ENCODE measurements around the gene PLEKHH2.

Gene PLEKHH2

DNA sequence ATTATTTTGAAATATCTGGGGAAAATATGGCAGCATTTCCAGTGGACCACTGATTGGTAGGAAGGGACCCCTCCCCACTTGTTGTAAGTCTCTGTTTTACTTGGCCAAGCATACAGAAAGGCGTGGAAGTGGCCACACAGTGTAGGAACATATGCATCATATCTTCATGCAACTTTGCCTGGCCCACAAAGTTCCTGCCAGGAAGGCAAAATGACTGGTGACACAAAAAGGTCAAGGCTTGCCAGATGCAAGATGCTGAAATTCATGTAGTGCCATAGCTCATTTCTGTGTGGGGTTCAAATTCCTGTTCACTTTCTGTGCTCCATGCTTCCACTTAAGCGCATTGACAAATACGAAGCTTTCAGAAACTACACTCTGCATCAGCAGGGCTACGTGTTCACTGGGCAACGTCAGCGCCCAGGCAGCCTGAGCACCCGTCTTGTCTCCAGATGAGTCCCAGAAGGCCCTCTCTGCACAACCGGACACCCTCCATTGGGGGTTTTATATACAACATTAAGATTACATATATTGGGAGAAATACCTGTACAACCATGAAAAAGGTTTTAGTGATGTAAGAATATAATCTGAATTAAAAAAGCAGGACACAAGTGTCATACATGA is 140.4 kb downstream of the PLEKHH2 start:
- H3K36me3 ChIP-seq (ENCODE audit: insufficient read depth, low read length), result no peaks in the 10 kb centered on the region; the same call in 1 of the 2 replicates
- H3K9me3 ChIP-seq (ENCODE audit: control insufficient read depth, insufficient read depth, low read length), result no peaks in the 10 kb centered on the region
- no peak overlapping the region for H3K9ac ChIP-seq (ENCODE audit: low read depth, low read length)
- H3K4me1 ChIP-seq (ENCODE audit: insufficient read depth, low read length), result no peaks in the 10 kb centered on the region

DNA sequence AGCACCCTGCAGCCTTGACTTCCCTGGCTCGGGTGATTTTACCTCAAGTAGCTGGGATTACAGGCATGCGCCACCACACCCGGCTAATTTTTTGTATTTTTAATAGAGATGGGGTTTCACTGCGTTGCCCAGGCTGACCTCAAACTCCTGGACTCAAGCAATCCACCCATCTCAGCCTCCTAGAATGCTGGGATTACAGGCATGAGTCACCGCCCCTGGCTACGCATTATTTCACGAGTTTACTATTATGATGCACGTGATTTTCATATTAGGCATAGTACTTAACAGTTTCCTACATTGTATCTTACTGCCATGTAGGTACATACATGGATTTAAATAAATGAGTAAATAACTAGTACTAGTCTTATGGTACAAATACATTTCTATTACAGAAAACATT is 141.2 kb downstream of the PLEKHH2 start:
- H3K9me3 ChIP-seq (ENCODE audit: control insufficient read depth, insufficient read depth, low read length), result no peaks in the 10 kb centered on the region
- no peak overlapping the region for H3K9ac ChIP-seq (ENCODE audit: low read depth, low read length)
- H3K4me1 ChIP-seq (ENCODE audit: insufficient read depth, low read length), result no peaks in the 10 kb centered on the region
- no peaks in the 10 kb centered on the region; the same call in 1 of the 2 replicates for H3K36me3 ChIP-seq (ENCODE audit: insufficient read depth, low read length)

DNA sequence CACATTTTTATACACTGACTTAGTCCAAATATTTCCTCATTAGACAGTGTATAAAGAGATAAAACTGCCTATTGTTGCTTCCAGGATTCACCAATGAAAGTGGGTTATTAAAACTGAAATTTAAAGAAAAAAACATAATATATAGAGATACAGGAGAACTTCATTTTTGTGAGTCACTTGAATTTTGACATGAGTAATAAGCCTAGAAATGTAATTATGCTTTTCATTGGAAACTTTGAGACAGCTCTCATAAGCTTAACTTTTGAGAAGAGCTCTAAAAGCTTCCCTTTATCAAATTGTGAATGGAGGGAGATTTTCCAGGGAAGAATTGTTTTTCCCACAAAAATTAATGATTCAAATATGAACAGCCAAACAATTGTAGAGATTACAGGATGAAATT is 150.8 kb downstream of the PLEKHH2 start:
- no peak overlapping the region for H3K9ac ChIP-seq (ENCODE audit: low read depth, low read length)
- H3K4me1 ChIP-seq (ENCODE audit: insufficient read depth, low read length), result no peaks in the 10 kb centered on the region
- no peaks in the 10 kb centered on the region for H3K36me3 ChIP-seq (ENCODE audit: insufficient read depth, low read length)
- no peaks in the 10 kb centered on the region for H3K9me3 ChIP-seq (ENCODE audit: control insufficient read depth, insufficient read depth, low read length)

DNA sequence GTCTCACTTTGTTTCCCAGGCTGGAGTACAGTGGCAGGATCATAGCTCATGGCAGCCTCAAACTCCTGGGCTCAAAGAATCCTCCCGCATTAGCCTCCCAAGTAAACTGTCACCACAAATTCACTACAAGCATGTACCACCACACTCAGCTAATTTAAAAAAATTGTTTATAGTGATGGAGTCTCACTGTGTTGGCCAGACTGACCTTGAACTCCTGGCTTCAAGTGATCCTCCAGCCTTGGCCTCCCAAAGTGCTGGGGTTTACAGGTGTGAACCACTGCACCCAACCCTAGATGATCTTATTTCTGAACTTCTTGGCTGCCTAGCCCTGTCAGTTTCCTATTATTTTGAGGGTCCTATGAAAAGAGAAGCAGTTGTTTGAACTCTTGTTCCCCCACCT is 151.6 kb downstream of the PLEKHH2 start:
- Histone ChIP-seq H3K9me3 (ENCODE audit: control insufficient read depth, insufficient read depth, low read length) (no peaks in the 10 kb centered on the region), H3K4me1 (ENCODE audit: insufficient read depth, low read length) (no peaks in the 10 kb centered on the region), H3K9ac (ENCODE audit: low read depth, low read length) (no peak overlapping the region), H3K36me3 (ENCODE audit: insufficient read depth, low read length) (no peaks in the 10 kb centered on the region)

DNA sequence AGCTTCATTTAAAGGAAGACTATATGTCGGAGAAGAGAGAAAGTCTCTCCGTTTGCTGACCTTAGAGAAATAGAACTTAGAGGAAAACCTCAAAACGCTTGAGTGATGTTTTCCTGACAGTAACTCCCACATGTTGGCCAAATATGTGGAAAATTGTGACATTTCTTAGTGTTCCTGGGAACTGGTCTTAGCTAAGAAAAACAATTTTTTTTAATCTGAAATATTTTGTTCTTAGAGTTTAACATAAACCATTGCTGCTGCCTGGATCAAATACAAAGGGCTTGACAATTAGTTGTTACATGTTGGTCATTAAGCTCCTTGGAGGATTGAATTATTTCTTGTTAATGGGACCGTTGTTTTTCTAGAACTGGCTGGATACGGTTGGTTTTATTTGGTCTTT is 153.1 kb downstream of the PLEKHH2 start:
- H3K9me3 ChIP-seq (ENCODE audit: control insufficient read depth, insufficient read depth, low read length), result no peaks in the 10 kb centered on the region
- no peaks in the 10 kb centered on the region for H3K4me1 ChIP-seq (ENCODE audit: insufficient read depth, low read length)
- no peaks in the 10 kb centered on the region for H3K36me3 ChIP-seq (ENCODE audit: insufficient read depth, low read length)
- H3K9ac ChIP-seq (ENCODE audit: low read depth, low read length), result no peak overlapping the region

DNA sequence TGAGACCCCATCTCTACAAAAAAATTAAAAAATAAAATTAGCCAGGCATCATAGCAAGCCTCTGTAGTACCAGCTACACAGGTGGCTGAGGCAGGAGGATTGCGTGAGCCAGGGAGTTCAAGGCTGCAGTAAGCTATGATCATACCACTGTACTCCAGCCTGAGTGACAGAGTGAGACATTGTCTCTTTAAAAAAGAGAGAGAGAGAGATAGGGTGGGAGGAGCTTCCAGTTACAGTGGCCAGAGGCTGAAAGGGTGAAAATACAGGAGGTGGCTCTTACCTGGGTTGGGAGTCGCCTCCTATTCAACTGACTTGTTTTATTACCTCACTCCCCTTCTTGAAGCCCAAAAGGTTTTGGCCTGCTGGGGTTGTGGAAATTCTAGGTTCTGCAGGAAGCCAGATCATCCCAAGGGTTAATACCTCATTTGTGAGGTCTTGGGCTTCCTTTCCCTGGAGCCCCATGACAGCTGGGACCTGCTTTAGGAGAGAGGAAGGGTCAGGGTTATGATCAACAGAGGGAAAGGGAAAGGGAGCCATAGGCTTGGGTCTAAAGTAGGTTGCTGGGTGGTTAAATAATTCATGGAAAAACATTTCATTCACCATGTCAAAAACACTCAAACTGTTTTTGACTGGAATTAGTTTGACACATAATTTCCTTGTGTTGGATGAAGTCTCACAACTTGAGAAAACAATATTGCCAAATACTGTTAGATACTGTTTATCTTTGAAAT is 154.1 kb downstream of the PLEKHH2 start:
- Histone ChIP-seq H3K9ac (ENCODE audit: low read depth, low read length) (no peak overlapping the region), H3K36me3 (ENCODE audit: insufficient read depth, low read length) (no peaks in the 10 kb centered on the region), H3K4me1 (ENCODE audit: insufficient read depth, low read length) (no peaks in the 10 kb centered on the region), H3K9me3 (ENCODE audit: control insufficient read depth, insufficient read depth, low read length) (no peaks in the 10 kb centered on the region)

DNA sequence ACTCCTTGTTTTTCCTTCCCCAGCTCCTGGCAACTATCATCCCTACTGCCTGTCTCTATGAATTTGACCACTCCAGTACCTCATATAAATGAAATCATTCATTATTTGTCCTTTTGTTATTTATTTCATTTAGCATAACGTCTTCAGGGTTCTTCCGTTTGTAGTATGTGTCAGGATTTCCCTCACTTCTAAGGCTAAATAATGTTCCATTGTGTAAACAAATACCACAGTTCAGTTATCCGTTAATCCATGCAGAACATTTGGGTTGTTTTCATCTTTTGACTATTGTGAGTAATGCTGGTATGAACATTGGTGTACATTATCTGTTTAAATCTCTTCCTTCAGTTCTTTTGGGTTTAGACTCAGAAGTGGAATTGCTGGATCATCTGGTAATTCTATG is 155.6 kb downstream of the PLEKHH2 start:
- Histone ChIP-seq H3K9me3 (ENCODE audit: control insufficient read depth, insufficient read depth, low read length) (no peaks in the 10 kb centered on the region), H3K4me1 (ENCODE audit: insufficient read depth, low read length) (no peaks in the 10 kb centered on the region), H3K9ac (ENCODE audit: low read depth, low read length) (no peak overlapping the region), H3K36me3 (ENCODE audit: insufficient read depth, low read length) (no peaks in the 10 kb centered on the region)

DNA sequence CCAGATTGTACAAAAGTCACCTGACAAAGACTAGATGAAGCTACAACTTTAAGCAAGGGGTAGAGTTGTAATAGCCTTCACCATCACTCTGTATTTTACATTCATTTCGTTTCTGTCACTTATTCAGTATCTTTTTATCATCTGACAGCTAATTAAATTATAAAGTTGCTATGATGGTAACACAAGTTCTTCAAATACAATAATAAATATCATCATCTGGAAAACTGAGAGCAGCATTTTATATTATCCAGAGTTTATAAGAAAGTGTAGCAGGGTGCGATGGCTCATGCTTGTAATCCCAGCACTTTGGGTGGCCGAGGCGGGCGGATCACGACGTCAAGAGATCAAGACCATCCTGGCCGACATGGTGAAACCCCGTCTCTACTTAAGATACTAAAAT is 157.9 kb downstream of the PLEKHH2 start:
- no peaks in the 10 kb centered on the region for H3K4me1 ChIP-seq (ENCODE audit: insufficient read depth, low read length)
- H3K9me3 ChIP-seq (ENCODE audit: control insufficient read depth, insufficient read depth, low read length), result no peaks in the 10 kb centered on the region
- no peak overlapping the region for H3K9ac ChIP-seq (ENCODE audit: low read depth, low read length)
- H3K36me3 ChIP-seq (ENCODE audit: insufficient read depth, low read length), result no peaks in the 10 kb centered on the region

DNA sequence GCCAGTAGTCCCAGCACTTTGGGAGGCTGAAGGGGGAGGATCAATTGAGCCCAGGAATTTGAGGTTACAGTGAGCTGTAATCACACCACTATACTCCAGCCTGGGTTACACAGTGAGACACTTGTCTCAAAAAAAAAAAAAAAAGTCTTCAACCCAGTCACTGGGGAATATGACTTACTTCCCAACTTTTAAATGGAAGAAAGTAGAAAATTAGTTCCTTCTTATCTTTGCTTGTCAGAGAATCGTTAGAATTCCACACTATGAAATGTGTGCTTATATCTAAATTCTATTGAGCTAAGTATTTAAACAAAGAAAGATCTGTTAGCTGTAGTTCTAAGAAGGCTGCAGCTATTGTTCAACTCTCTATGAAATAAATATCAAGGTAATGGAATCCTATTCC is 159.1 kb downstream of the PLEKHH2 start:
- Histone ChIP-seq H3K4me1 (ENCODE audit: insufficient read depth, low read length) (no peaks in the 10 kb centered on the region), H3K9me3 (ENCODE audit: control insufficient read depth, insufficient read depth, low read length) (no peaks in the 10 kb centered on the region), H3K9ac (ENCODE audit: low read depth, low read length) (no peak overlapping the region), H3K36me3 (ENCODE audit: insufficient read depth, low read length) (no peaks in the 10 kb centered on the region)

DNA sequence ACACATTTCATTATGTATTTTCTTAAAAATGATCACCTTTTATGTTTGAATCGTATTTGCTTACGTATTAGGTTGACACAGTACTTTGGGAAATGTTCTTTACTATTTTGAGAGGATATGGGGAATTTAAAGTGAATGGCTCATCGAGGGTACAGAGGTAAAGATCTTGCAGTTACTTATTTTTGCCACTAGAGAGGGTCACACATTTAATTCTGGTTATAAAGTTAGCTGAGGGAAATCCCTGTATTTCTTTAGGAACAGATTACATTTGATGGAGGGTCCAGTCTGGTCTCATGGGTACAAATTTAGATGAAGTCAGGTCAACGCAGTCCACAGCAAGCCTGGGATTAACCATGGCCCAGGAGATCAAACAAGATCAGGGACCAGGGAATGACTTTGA is 161.2 kb downstream of the PLEKHH2 start:
- Histone ChIP-seq H3K9me3 (ENCODE audit: control insufficient read depth, insufficient read depth, low read length) (no peaks in the 10 kb centered on the region), H3K36me3 (ENCODE audit: insufficient read depth, low read length) (no peaks in the 10 kb centered on the region), H3K4me1 (ENCODE audit: insufficient read depth, low read length) (no peaks in the 10 kb centered on the region), H3K9ac (ENCODE audit: low read depth, low read length) (no peak overlapping the region)

DNA sequence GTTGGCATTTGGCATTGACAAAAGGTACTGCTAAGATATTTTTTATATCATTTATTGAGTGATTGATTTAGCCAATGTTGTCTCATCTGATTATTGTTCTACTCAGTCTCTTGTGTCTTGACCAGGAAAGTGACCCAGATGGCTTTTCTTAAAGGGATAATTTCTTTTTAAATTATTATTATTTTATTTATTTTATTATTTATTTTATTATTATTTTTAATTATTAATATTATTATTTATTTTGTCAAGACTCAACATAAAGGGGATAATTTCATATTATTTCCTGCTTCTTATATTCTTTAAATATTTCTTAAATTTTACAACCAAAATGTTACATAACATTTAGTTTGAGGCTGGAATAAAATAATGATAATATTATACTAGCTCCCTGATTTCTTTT is 163.8 kb downstream of the PLEKHH2 start:
- Histone ChIP-seq H3K9ac (ENCODE audit: low read depth, low read length) (no peak overlapping the region), H3K36me3 (ENCODE audit: insufficient read depth, low read length) (no peaks in the 10 kb centered on the region), H3K9me3 (ENCODE audit: control insufficient read depth, insufficient read depth, low read length) (no peaks in the 10 kb centered on the region), H3K4me1 (ENCODE audit: insufficient read depth, low read length) (no peaks in the 10 kb centered on the region)

DNA sequence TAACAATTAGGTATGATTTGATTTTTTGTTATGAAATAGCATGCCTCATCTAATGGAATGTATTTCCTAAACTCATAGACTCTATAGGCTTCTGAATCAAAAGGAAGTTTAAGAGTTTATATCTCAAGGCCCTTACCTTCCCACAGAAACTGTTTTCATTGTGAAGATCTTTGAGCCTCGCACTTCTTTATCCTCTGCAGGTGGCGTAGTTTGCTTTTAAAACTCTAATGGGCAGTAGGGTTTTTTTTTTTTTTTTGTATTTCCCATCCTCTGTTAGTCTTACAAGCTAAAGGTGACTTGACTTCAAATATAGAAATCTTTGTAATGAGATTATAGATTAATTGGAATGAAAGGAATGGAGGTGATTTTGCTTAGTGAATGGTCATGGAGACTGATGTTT is 165.1 kb downstream of the PLEKHH2 start:
- Histone ChIP-seq H3K9me3 (ENCODE audit: control insufficient read depth, insufficient read depth, low read length) (no peaks in the 10 kb centered on the region), H3K36me3 (ENCODE audit: insufficient read depth, low read length) (no peaks in the 10 kb centered on the region), H3K9ac (ENCODE audit: low read depth, low read length) (no peak overlapping the region), H3K4me1 (ENCODE audit: insufficient read depth, low read length) (no peaks in the 10 kb centered on the region)

DNA sequence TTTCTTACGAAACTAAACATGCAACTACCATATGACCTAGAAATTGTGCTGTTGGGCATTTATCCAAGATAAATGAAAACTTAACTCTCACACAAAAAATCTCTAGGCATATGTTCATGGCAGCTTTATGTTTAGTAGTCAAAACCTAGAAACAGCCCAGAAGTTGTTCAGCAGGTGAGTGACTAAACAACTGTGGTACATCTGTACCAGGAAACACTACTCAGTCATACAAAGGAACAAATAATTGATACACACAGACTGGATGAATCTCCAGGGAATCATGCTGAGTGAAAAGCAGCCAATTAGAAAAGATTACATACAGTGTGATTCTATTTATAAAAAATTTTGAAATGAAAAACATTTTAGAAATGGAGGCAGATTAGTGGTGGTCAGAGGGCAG is 166.1 kb downstream of the PLEKHH2 start:
- H3K9ac ChIP-seq (ENCODE audit: low read depth, low read length), result no peak overlapping the region
- no peaks in the 10 kb centered on the region for H3K4me1 ChIP-seq (ENCODE audit: insufficient read depth, low read length)
- H3K36me3 ChIP-seq (ENCODE audit: insufficient read depth, low read length), result no peaks in the 10 kb centered on the region
- H3K9me3 ChIP-seq (ENCODE audit: control insufficient read depth, insufficient read depth, low read length), result no peaks in the 10 kb centered on the region

DNA sequence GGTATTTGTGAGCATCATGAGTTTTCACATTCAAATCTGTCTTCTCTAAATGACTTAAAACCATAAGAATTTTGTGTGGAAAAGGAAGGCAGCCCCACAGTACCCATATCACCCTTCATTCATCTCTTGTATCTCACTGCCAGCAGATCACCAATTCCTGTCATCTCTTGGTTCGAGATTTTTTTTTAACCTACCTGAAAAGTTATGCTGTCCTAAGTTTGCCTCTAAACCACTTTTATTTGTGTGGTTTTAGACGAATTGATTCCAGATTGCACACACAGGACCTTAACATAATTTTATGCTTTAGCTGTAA is 169.6 kb downstream of the PLEKHH2 start:
- Histone ChIP-seq H3K9ac (ENCODE audit: low read depth, low read length) (no peak overlapping the region), H3K4me1 (ENCODE audit: insufficient read depth, low read length) (no peaks in the 10 kb centered on the region), H3K9me3 (ENCODE audit: control insufficient read depth, insufficient read depth, low read length) (no peaks in the 10 kb centered on the region)

DNA sequence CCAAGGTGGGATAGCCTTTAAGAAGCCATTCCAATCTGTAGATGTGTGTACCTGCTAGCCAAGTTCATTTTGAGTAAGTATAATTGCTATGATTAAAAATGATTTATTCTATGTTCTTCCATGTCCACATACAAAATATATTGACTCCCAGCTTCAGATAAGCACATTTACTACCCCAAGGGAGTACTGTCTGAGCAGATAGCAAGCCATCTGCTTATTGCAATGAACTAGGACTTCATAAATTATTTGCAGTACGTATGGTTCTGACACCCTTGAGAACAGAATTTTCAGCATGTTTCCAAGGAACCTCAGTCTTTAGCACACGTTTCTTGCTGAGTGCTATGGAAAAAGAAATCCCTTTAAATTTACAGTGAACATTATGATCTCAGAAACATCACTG is 173.4 kb downstream of the PLEKHH2 start:
- no peak overlapping the region for H3K9ac ChIP-seq (ENCODE audit: low read depth, low read length)
- H3K9me3 ChIP-seq (ENCODE audit: control insufficient read depth, insufficient read depth, low read length), result no peaks in the 10 kb centered on the region
- H3K36me3 ChIP-seq (ENCODE audit: insufficient read depth, low read length), result no peaks in the 10 kb centered on the region
- no peaks in the 10 kb centered on the region for H3K4me1 ChIP-seq (ENCODE audit: insufficient read depth, low read length)

More for the DNA sequence above, 169.6 kb downstream of the PLEKHH2 start:
- H3K36me3 ChIP-seq (ENCODE audit: insufficient read depth, low read length), result no peaks in the 10 kb centered on the region

Measured in ES-I3 (cell line).